Measurements from ENCODE around the gene MAP2K2.
A peak's percentile ranks its signal among the peaks of the same experiment; 100 is the strongest.

The MAP2K2 gene

GRCh38 chr19:4063369-4064148 is 60.4 kb downstream of the MAP2K2 start:
- Histone ChIP-seq H3K4me1 (ENCODE audit: low read length) (peaks cover 53% of the 10 kb centered on the region), H2AFZ (ENCODE audit: low read depth, low read length) (no peak overlapping the region), H3K9ac (ENCODE audit: low read length) (peak overlapping the region; percentile 91), H3K79me2 (ENCODE audit: low read length) (peaks cover 72% of the 10 kb centered on the region), H3K36me3 (replicated peaks; ENCODE audit: low read depth, low read length) (peaks cover 24% of the 10 kb centered on the region), H3K4me3 (ENCODE audit: low read length) (peak overlapping the region; percentile 87), H3K9me3 (ENCODE audit: insufficient read depth, low read length) (no peaks in the 10 kb centered on the region), H3K4me2 (ENCODE audit: low read length) (peak overlapping the region; percentile 92), H3K27ac (ENCODE audit: low read length) (peak overlapping the region; percentile 65), H3K27me3 (ENCODE audit: low read depth, low read length) (0 out of 2 replicates have a peak, but pooled peaks cover 2% of the 10 kb centered on the region), H4K20me1 (ENCODE audit: insufficient read depth, low read length) (peaks cover 64% of the 10 kb centered on the region)
- TF ChIP-seq CTCF (IDR thresholded peaks at IDR 0.05; ENCODE audit: low read depth, low read length) (no peak), EZH2phosphoT487 (IDR thresholded peaks at IDR 0.05; ENCODE audit: low read depth) (no peak)

GRCh38 chr19:4062419-4063368 is 61.2 kb downstream of the MAP2K2 start:
- H3K4me3 ChIP-seq (ENCODE audit: low read length) = peak overlapping the region; percentile 87
- peaks cover 46% of the 10 kb centered on the region for H3K4me1 ChIP-seq (ENCODE audit: low read length)
- TF ChIP-seq CTCF (IDR thresholded peaks at IDR 0.05; ENCODE audit: low read depth, low read length) (no peak), EZH2phosphoT487 (IDR thresholded peaks at IDR 0.05; ENCODE audit: low read depth) (no peak)
- H3K36me3 ChIP-seq (replicated peaks; ENCODE audit: low read depth, low read length) = peaks cover 24% of the 10 kb centered on the region
- no peaks in the 10 kb centered on the region for H3K27me3 ChIP-seq (ENCODE audit: low read depth, low read length)
- no peak overlapping the region for H3K9ac ChIP-seq (ENCODE audit: low read length)
- H2AFZ ChIP-seq (ENCODE audit: low read depth, low read length) = no peak overlapping the region
- H4K20me1 ChIP-seq (ENCODE audit: insufficient read depth, low read length) = peaks cover 72% of the 10 kb centered on the region
- peaks cover 81% of the 10 kb centered on the region for H3K79me2 ChIP-seq (ENCODE audit: low read length)
- H3K27ac ChIP-seq (ENCODE audit: low read length) = no peak overlapping the region
- H3K9me3 ChIP-seq (ENCODE audit: insufficient read depth, low read length) = no peaks in the 10 kb centered on the region
- H3K4me2 ChIP-seq (ENCODE audit: low read length) = peak overlapping the region; percentile 92

GRCh38 chr19:4061683-4062418 is 62.1 kb downstream of the MAP2K2 start:
- H3K36me3 ChIP-seq (replicated peaks; ENCODE audit: low read depth, low read length) = peaks cover 28% of the 10 kb centered on the region
- no peaks in the 10 kb centered on the region for H3K9me3 ChIP-seq (ENCODE audit: insufficient read depth, low read length)
- H3K27me3 ChIP-seq (ENCODE audit: low read depth, low read length) = no peaks in the 10 kb centered on the region
- H4K20me1 ChIP-seq (ENCODE audit: insufficient read depth, low read length) = peaks cover 78% of the 10 kb centered on the region
- H3K27ac ChIP-seq (ENCODE audit: low read length) = peak overlapping the region; percentile 3; the same call in 1 of the 2 replicates
- H3K4me3 ChIP-seq (ENCODE audit: low read length) = peak overlapping the region; percentile 69
- H3K4me2 ChIP-seq (ENCODE audit: low read length) = peak overlapping the region; percentile 92
- H3K9ac ChIP-seq (ENCODE audit: low read length) = 0 out of 2 replicates have a peak overlapping the region, but pooled peaks have one; percentile 2
- peaks cover 89% of the 10 kb centered on the region for H3K79me2 ChIP-seq (ENCODE audit: low read length)
- no peak overlapping the region for H2AFZ ChIP-seq (ENCODE audit: low read depth, low read length)
- H3K4me1 ChIP-seq (ENCODE audit: low read length) = peaks cover 46% of the 10 kb centered on the region
- TF ChIP-seq CTCF (IDR thresholded peaks at IDR 0.05; ENCODE audit: low read depth, low read length) (no peak), EZH2phosphoT487 (IDR thresholded peaks at IDR 0.05; ENCODE audit: low read depth) (no peak)

Measured in OCI-LY3 (cell line).